Measurements from ENCODE around the gene CPLX4. TPM values are rescaled to one million over a fixed set of nuclear protein-coding genes. Genes with fewer than 3 reads are reported as not detected.

The CPLX4 gene
- total RNA-seq, 1 donor from 2014 or later = not detected

- Mint-ChIP-seq H3K36me3 (ENCODE audit: insufficient read depth) (no peaks in the 10 kb centered on the region), H3K27ac (no peak overlapping the region), H3K9me3 (ENCODE audit: low read depth) (no peaks in the 10 kb centered on the region), H3K27me3 (peaks cover 86% of the 10 kb centered on the region), H3K4me3 (ENCODE audit: low read depth) (no peak overlapping the region), H3K4me1 (ENCODE audit: low read depth) (peaks cover 4% of the 10 kb centered on the region)
- DNase-seq (ENCODE audit: low spot score, unreplicated experiment) = no peak
- no peak for TF ChIP-seq CTCF (IDR thresholded peaks at IDR 0.05; ENCODE audit: unreplicated experiment)
These were observed 46.1 kb downstream of the CPLX4 start for GRCh38 chr18:59272221-59272888.

- Mint-ChIP-seq H3K27me3 (peaks cover 86% of the 10 kb centered on the region), H3K9me3 (ENCODE audit: low read depth) (no peaks in the 10 kb centered on the region), H3K4me3 (ENCODE audit: low read depth) (no peak overlapping the region), H3K36me3 (ENCODE audit: insufficient read depth) (no peaks in the 10 kb centered on the region), H3K4me1 (ENCODE audit: low read depth) (peaks cover 4% of the 10 kb centered on the region), H3K27ac (no peak overlapping the region)
- DNase-seq (ENCODE audit: low spot score, unreplicated experiment) = no peak
- TF ChIP-seq CTCF (IDR thresholded peaks at IDR 0.05; ENCODE audit: unreplicated experiment) = no peak
These were observed 46.7 kb downstream of the CPLX4 start for GRCh38 chr18:59271606-59272220.

GRCh38 chr18:59270689-59271257 is 47.7 kb downstream of the CPLX4 start:
- no peak for TF ChIP-seq CTCF (IDR thresholded peaks at IDR 0.05; ENCODE audit: unreplicated experiment)
- DNase-seq (ENCODE audit: low spot score, unreplicated experiment) = no peak
- peaks cover 4% of the 10 kb centered on the region for H3K4me1 Mint-ChIP-seq (ENCODE audit: low read depth)
- no peak overlapping the region for H3K4me3 Mint-ChIP-seq (ENCODE audit: low read depth)
- no peak overlapping the region for H3K27ac Mint-ChIP-seq
- no peaks in the 10 kb centered on the region for H3K36me3 Mint-ChIP-seq (ENCODE audit: insufficient read depth)
- H3K9me3 Mint-ChIP-seq (ENCODE audit: low read depth) = no peaks in the 10 kb centered on the region
- H3K27me3 Mint-ChIP-seq = peaks cover 86% of the 10 kb centered on the region

GRCh38 chr18:59269563-59270119 is 48.8 kb downstream of the CPLX4 start:
- Mint-ChIP-seq H3K4me3 (ENCODE audit: low read depth) (peak overlapping the region; percentile 18), H3K4me1 (ENCODE audit: low read depth) (peaks cover 4% of the 10 kb centered on the region), H3K36me3 (ENCODE audit: insufficient read depth) (no peaks in the 10 kb centered on the region), H3K27ac (no peak overlapping the region), H3K27me3 (peaks cover 86% of the 10 kb centered on the region), H3K9me3 (ENCODE audit: low read depth) (no peaks in the 10 kb centered on the region)
- no peak for DNase-seq (ENCODE audit: low spot score, unreplicated experiment)
- TF ChIP-seq CTCF (IDR thresholded peaks at IDR 0.05; ENCODE audit: unreplicated experiment) = no peak

GRCh38 chr18:59268721-59269562 is 49.5 kb downstream of the CPLX4 start:
- DNase-seq (ENCODE audit: low spot score, unreplicated experiment) = peak; percentile 59
- peak; percentile 47 for TF ChIP-seq CTCF (IDR thresholded peaks at IDR 0.05; ENCODE audit: unreplicated experiment)
- no peaks in the 10 kb centered on the region for H3K36me3 Mint-ChIP-seq (ENCODE audit: insufficient read depth)
- no peak overlapping the region for H3K27ac Mint-ChIP-seq
- no peaks in the 10 kb centered on the region for H3K9me3 Mint-ChIP-seq (ENCODE audit: low read depth)
- H3K27me3 Mint-ChIP-seq = peaks cover 86% of the 10 kb centered on the region
- peak overlapping the region; percentile 52 for H3K4me3 Mint-ChIP-seq (ENCODE audit: low read depth)
- peaks cover 4% of the 10 kb centered on the region for H3K4me1 Mint-ChIP-seq (ENCODE audit: low read depth)

Measured in progenitor cell of endocrine pancreas (in vitro differentiated cells).